H1 (cell line): Measurements from ENCODE around the gene TSR3. TPM values are rescaled to one million over a fixed set of nuclear protein-coding genes. Genes with fewer than 3 reads are reported as not detected.

Source experiments
- CTCF ChIA-PET: fragments of 300-600 bp; sonication (Branson Sonifier 250); formaldehyde crosslinking; loops from one replicate; lab custom pipeline; 2021; ENCODE audit not compliant: partially characterized antibody; lab: Charles Lee
- POLR2A ChIA-PET: fragments of 300-600 bp; sonication (Branson Sonifier 250); formaldehyde crosslinking; loops from one replicate; lab custom pipeline; 2021; ENCODE audit warnings: inconsistent platforms; ENCODE audit not compliant: partially characterized antibody; lab: Charles Lee
- DNase-seq, 2 experiments: peaks; one replicate each; pipeline versions ENCODE4 v3.0.0 to v3.0.0-alpha.2; 2010 to 2022; ENCODE audit warnings: low spot score in 2 of 2, low read depth in 1 of 2, mixed read lengths in 1 of 2
- FAIRE-seq: peaks from 2 replicates; lab custom pipeline; 2011; peaks lifted over from hg19 to GRCh38; lab: Jason Lieb, UNC
- H2AFZ ChIP-seq: 2 replicates; pipeline ENCODE4 v1.8.1; 2012; ENCODE audit warnings: low read length, inconsistent platforms
- H2AK5ac ChIP-seq: 2 replicates; pipeline ENCODE4 v1.6.1; 2013; ENCODE audit warnings: low read depth, low read length
- H2BK120ac ChIP-seq: replicated peaks from 2 replicates; pipeline ENCODE3; 2013; ENCODE audit warnings: low read depth, low read length, inconsistent platforms
- H2BK12ac ChIP-seq: 2 replicates; pipeline ENCODE4 v1.6.1; 2013; ENCODE audit warnings: low read depth, low read length
- H2BK15ac ChIP-seq: 2 replicates; pipeline ENCODE4 v1.6.1; 2013; ENCODE audit warnings: low read length
- H2BK20ac ChIP-seq: 2 replicates; pipeline ENCODE4 v1.6.1; 2013; ENCODE audit warnings: low read length
- H2BK5ac ChIP-seq: 2 replicates; pipeline ENCODE4 v1.6.1; 2013; ENCODE audit warnings: low read depth, low read length
- H3K14ac ChIP-seq: 2 replicates; pipeline ENCODE4 v1.6.1; 2013; ENCODE audit warnings: inconsistent platforms; ENCODE audit not compliant: insufficient read length
- H3K18ac ChIP-seq: 2 replicates; pipeline ENCODE4 v1.6.1; 2013; ENCODE audit warnings: low read length; ENCODE audit errors: extremely low read depth
- H3K23ac ChIP-seq: 2 replicates; pipeline ENCODE4 v1.6.1; 2013; ENCODE audit warnings: inconsistent platforms; ENCODE audit not compliant: insufficient read length
- H3K23me2 ChIP-seq: 2 replicates; pipeline ENCODE4 v1.6.1; 2013; ENCODE audit warnings: low read depth, low read length
- H3K27ac ChIP-seq: 2 replicates; pipeline ENCODE4 v1.6.1; 2011; ENCODE audit warnings: low read depth, low read length, inconsistent platforms
- H3K27me3 ChIP-seq, 4 experiments: replicated peaks in 1 of 4; 1 replicate in 1 of 4; 2 replicates in 3 of 4; pipeline versions ENCODE4 v1.6.1 to v1.8.1; 2011 to 2013; ENCODE audit warnings: low read length in 3 of 4, mild to moderate bottlenecking in 3 of 4, inconsistent platforms in 2 of 4, mixed read lengths in 2 of 4, moderate library complexity in 1 of 4; ENCODE audit not compliant: control insufficient read depth in 3 of 4, insufficient read depth in 3 of 4; ENCODE audit errors: extremely low read depth in 1 of 4
- H3K36me3 ChIP-seq, 4 experiments: 2 replicates each; pipeline versions ENCODE4 v1.6.1 to v1.8.1; 2011 to 2013; ENCODE audit warnings: mild to moderate bottlenecking in 4 of 4, low read length in 3 of 4, moderate library complexity in 2 of 4, control low read depth in 1 of 4, inconsistent platforms in 1 of 4; ENCODE audit not compliant: insufficient read depth in 4 of 4, control insufficient read depth in 2 of 4
- H3K4ac ChIP-seq: replicated peaks from 2 replicates; pipeline ENCODE3; 2013; ENCODE audit warnings: low read length, low read depth, mixed read lengths, inconsistent platforms; ENCODE audit not compliant: insufficient read length
- H3K4me1 ChIP-seq, 4 experiments: replicated peaks in 1 of 4; 1 replicate in 1 of 4; 2 replicates in 3 of 4; pipeline versions ENCODE4 v1.6.1 to v1.8.1; 2011 to 2013; ENCODE audit warnings: low read length in 3 of 4, inconsistent platforms in 2 of 4, mixed read lengths in 1 of 4; ENCODE audit not compliant: insufficient read depth in 4 of 4, control insufficient read depth in 3 of 4
- H3K4me2 ChIP-seq, 2 experiments: 2 replicates each; pipeline versions ENCODE4 v1.6.1 to v1.8.1; 2011 to 2013; ENCODE audit warnings: low read depth in 2 of 2, low read length in 2 of 2, control low read depth in 1 of 2, inconsistent platforms in 1 of 2, mild to moderate bottlenecking in 1 of 2; ENCODE audit not compliant: insufficient read depth in 1 of 2
- H3K4me3 ChIP-seq, 4 experiments: fragments of 200-600, 300-600 bp in 1 of 4; sonication (generic), shearing (Covaris generic), sonication (Bioruptor Twin) in 1 of 4; 2 replicates each; pipeline versions ENCODE4 v1.5.1 to v1.8.1; 2011 to 2016; ENCODE audit warnings: low read length in 4 of 4, low read depth in 3 of 4, control low read depth in 2 of 4, inconsistent platforms in 2 of 4, mild to moderate bottlenecking in 2 of 4, mixed read lengths in 1 of 4, moderate library complexity in 1 of 4; ENCODE audit not compliant: insufficient read depth in 2 of 4; ENCODE audit errors: extremely low read depth in 1 of 4
- H3K56ac ChIP-seq: replicated peaks from 2 replicates; pipeline ENCODE3; 2013; ENCODE audit warnings: low read depth, mild to moderate bottlenecking, mixed read lengths, low read length, inconsistent platforms; ENCODE audit not compliant: insufficient read length
- H3K79me1 ChIP-seq: 2 replicates; pipeline ENCODE4 v1.6.1; 2013; ENCODE audit warnings: low read depth, low read length, control low read depth
- H3K79me2 ChIP-seq, 2 experiments: 2 replicates each; pipeline versions ENCODE4 v1.6.1 to v1.8.1; 2012 to 2013; ENCODE audit warnings: low read length in 2 of 2, mild to moderate bottlenecking in 2 of 2, inconsistent platforms in 1 of 2; ENCODE audit not compliant: insufficient read depth in 2 of 2, control insufficient read depth in 1 of 2
- H3K9ac ChIP-seq, 4 experiments: replicated peaks in 1 of 4; 1 replicate in 1 of 4; 2 replicates in 3 of 4; pipeline versions ENCODE4 v1.6.1 to v1.8.1; 2011 to 2013; ENCODE audit warnings: low read depth in 3 of 4, low read length in 3 of 4, control low read depth in 2 of 4, mild to moderate bottlenecking in 2 of 4, moderate library complexity in 2 of 4, inconsistent platforms in 1 of 4; ENCODE audit errors: extremely low read depth in 1 of 4
- H3K9me3 ChIP-seq, 2 experiments: 2 replicates each; pipeline versions ENCODE4 v1.6.1 to v1.8.1; 2012 to 2013; ENCODE audit warnings: mild to moderate bottlenecking in 2 of 2, moderate library complexity in 2 of 2, control low read depth in 1 of 2, inconsistent platforms in 1 of 2, low read depth in 1 of 2, low read length in 1 of 2, mixed read lengths in 1 of 2; ENCODE audit not compliant: insufficient read depth in 2 of 2
- H4K20me1 ChIP-seq, 2 experiments: replicated peaks in 1 of 2; 2 replicates each; pipeline versions ENCODE3 to v1.8.1; 2011 to 2013; ENCODE audit warnings: inconsistent platforms in 2 of 2, low read length in 2 of 2, mild to moderate bottlenecking in 1 of 2; ENCODE audit not compliant: insufficient read depth in 2 of 2, control insufficient read depth in 1 of 2
- H4K5ac ChIP-seq: 2 replicates; pipeline ENCODE4 v1.6.1; 2013; ENCODE audit warnings: low read length, low read depth, mixed read lengths, inconsistent platforms; ENCODE audit not compliant: insufficient read length
- H4K8ac ChIP-seq: 2 replicates; pipeline ENCODE4 v1.8.0; 2013; ENCODE audit warnings: mild to moderate bottlenecking, moderate library complexity, low read length, inconsistent platforms; ENCODE audit not compliant: insufficient read depth; ENCODE audit errors: extremely low read depth
- H4K91ac ChIP-seq: replicated peaks from 2 replicates; pipeline ENCODE3; 2013; ENCODE audit warnings: low read length, mixed read lengths, inconsistent platforms; ENCODE audit not compliant: insufficient read length
- ATF3 ChIP-seq: IDR thresholded peaks from 2 replicates; pipeline ENCODE4 v1.6.1; 2011; ENCODE audit warnings: low read depth, mild to moderate bottlenecking, low read length; ENCODE audit not compliant: insufficient read depth
- CBX5 ChIP-seq: fragments of 300-800, 300-1000 bp; sonication (generic); IDR thresholded peaks from 2 replicates; pipeline ENCODE4 v1.7.1; 2016; ENCODE audit warnings: antibody characterized with exemption, low read length, low read depth
- CHD1 ChIP-seq: IDR thresholded peaks from 2 replicates; pipeline ENCODE4 v1.6.1; 2012; ENCODE audit warnings: low read depth, low read length, improper control_type of control experiment
- CHD2 ChIP-seq: IDR thresholded peaks from 2 replicates; pipeline ENCODE4 v1.6.1; 2012; ENCODE audit warnings: low read length, improper control_type of control experiment
- CREB1 ChIP-seq: IDR thresholded peaks from 2 replicates; pipeline ENCODE4 v1.6.1; 2012; ENCODE audit warnings: inconsistent platforms
- FOSL1 ChIP-seq: IDR thresholded peaks from 2 replicates; pipeline ENCODE4 v1.6.1; 2011; ENCODE audit warnings: mild to moderate bottlenecking, low read depth, low read length, moderate library complexity; ENCODE audit not compliant: insufficient read depth
- GTF2F1 ChIP-seq: IDR thresholded peaks from 2 replicates; pipeline ENCODE4 v1.6.1; 2012; ENCODE audit warnings: low read depth, low read length, improper control_type of control experiment, borderline replicate concordance
- POLR2AphosphoS5 ChIP-seq: IDR thresholded peaks from 2 replicates; pipeline ENCODE4 v1.6.1; 2011; ENCODE audit warnings: low read depth, low read length
- RFX5 ChIP-seq: IDR thresholded peaks from 2 replicates; pipeline ENCODE4 v1.6.1; 2011; ENCODE audit warnings: low read depth, low read length, improper control_type of control experiment, borderline replicate concordance
- SP4 ChIP-seq: IDR thresholded peaks from 2 replicates; pipeline ENCODE4 v1.6.1; 2012; ENCODE audit warnings: low read length, inconsistent platforms
- SUZ12 ChIP-seq: fragments of 200-600 bp; sonication (generic); IDR thresholded peaks from 2 replicates; pipeline ENCODE4 v1.6.1; 2012; ENCODE audit warnings: mild to moderate bottlenecking, inconsistent platforms, low read length, moderate library complexity, mixed read lengths
- TAF7 ChIP-seq: optimal IDR thresholded peaks from 2 replicates; pipeline ENCODE3; 2011; ENCODE audit warnings: low read depth, mild to moderate bottlenecking, inconsistent platforms, low read length, moderate library complexity, borderline replicate concordance
- YY1 ChIP-seq: IDR thresholded peaks from 2 replicates; pipeline ENCODE4 v1.6.1; 2011; ENCODE audit warnings: low read depth, mild to moderate bottlenecking, low read length
- WGBS, 2 experiments: shearing (Covaris generic) in 1 of 2; methylation state at CpG; one replicate each; pipeline versions ENCODE4 v1.1.6 to v1.1.7; 2013 to 2015; ENCODE audit warnings: low lambda C conversion rate in 2 of 2, mixed read lengths in 2 of 2, inconsistent platforms in 1 of 2, low coverage in 1 of 2, missing lambda C conversion rate in 1 of 2; ENCODE audit not compliant: insufficient replicate concordance in 2 of 2, insufficient coverage in 1 of 2, insufficient read length in 1 of 2; ENCODE audit errors: extremely low coverage in 1 of 2, missing lambda C conversion rate in 1 of 2; 5-methylcytosine and 5-hydroxymethylcytosine counted together
- polyA plus RNA-seq, 7 experiments: library from polyadenylated mRNA; depleted of rRNA in 3 of 7; stranded (reverse) in 5 of 7; unstranded in 2 of 7; fragments of >200 nt in 5 of 7; fragments of 200-250 nt in 2 of 7; gene quantifications; 1 replicate in 5 of 7; 2 replicates in 1 of 7; 4 replicates in 1 of 7; pipeline versions ENCODE4 v1.2.1 to v1.2.3, GENCODE V29; 2011 to 2013; ENCODE audit warnings: missing spikeins in 2 of 7, mixed read lengths in 2 of 7
- total RNA-seq: library from RNA; stranded (reverse); fragmentation: NEBNext Ultra II Directional; extraction: Animal tissue kit (Norgen Biotek cat#: 25700); gene quantifications from 2 replicates; pipeline ENCODE4 v1.2.1, GENCODE V29; 2021

TSR3 gene
- total and polyA plus RNA-seq, 2 of the 8 experiments (the other 6 are each of a cell fraction or from before 2014, with no cell fraction given), result 43.1 to 52.3 TPM

GRCh38 chr16:1362807-1363206 lies 11.1 kb upstream of the TSR3 start:
- Histone ChIP-seq H2BK12ac (no peak overlapping the region), H3K4me3 (no peak overlapping the region), H3K79me1 (peaks cover 8% of the 10 kb centered on the region; the same call in 1 of the 2 replicates), H2AFZ (no peak overlapping the region), H3K14ac (no peak overlapping the region), H3K4me1 (no peaks in the 10 kb centered on the region), H2BK120ac (no peak overlapping the region), H3K79me2 (peaks cover 0 to 11% of the 10 kb centered on the region in 2 experiments; a peak in 1 of 4 replicates), H4K20me1 (peaks cover 12 to 33% of the 10 kb centered on the region in 2 experiments), H3K27me3 (no peaks in the 10 kb centered on the region), H3K23ac (no peak overlapping the region), H3K18ac (no peak overlapping the region), H3K4ac (no peak overlapping the region), H3K36me3 (peaks cover 15 to 42% (median 23%) of the 10 kb centered on the region in 4 experiments), H2AK5ac (no peak overlapping the region), H2BK15ac (no peak overlapping the region), H3K9me3 (no peaks in the 10 kb centered on the region), H3K4me2 (no peak overlapping the region), H3K27ac (no peak overlapping the region), H4K91ac (no peak overlapping the region), H4K5ac (no peak overlapping the region), H3K9ac (no peak overlapping the region), H4K8ac (no peak overlapping the region), H3K56ac (no peak overlapping the region), H3K23me2 (no peaks in the 10 kb centered on the region), H2BK20ac (no peak overlapping the region), H2BK5ac (no peak overlapping the region)
- ChIA-PET CTCF (interaction anchor here (0.6 to 8.1 kb wide), 21 partner anchors 8 to 823 kb away, joined by 3 to 59 read pairs (median 5); partner anchors contain the start of gene CCDC154), POLR2A (interaction anchor here (1.0 to 6.6 kb wide), 4 partner anchors 10 to 30 kb away, joined by 3 to 44 read pairs (median 4); no protein-coding TSS in a partner anchor)
- FAIRE-seq (no peak), DNase-seq (no peak)
- TF ChIP-seq CHD1 (no peak), GTF2F1 (no peak), CHD2 (no peak), SUZ12 (no peak), SP4 (no peak), POLR2AphosphoS5 (no peak), YY1 (no peak), CREB1 (no peak), CBX5 (no peak), RFX5 (no peak), ATF3 (no peak), TAF7 (no peak), FOSL1 (no peak)
- 92% methylated on average over 11 of the region's 11 CpGs; no CpG with 5 or more reads in 1 of the 2 experiments for WGBS, 2 experiments
